ENCODE results near the gene ADGRL1. TPM values are rescaled to one million over a fixed set of nuclear protein-coding genes. Genes with fewer than 3 reads are reported as not detected.
"Not testable (repeated sequence)": the region's sequence is repeated elsewhere in the genome, so short reads cannot be mapped to it uniquely, and the experiment has no call there.

Gene ADGRL1
- total RNA-seq, 4 donors from 2014 or later: 0.76 to 3.5 (median 1.2) TPM

GRCh38 chr19:14196105-14196504 is 9.9 kb downstream of the ADGRL1 start:
- TF ChIP-seq CTCF (IDR thresholded peaks at IDR 0.05 in 4 of 5, conservative IDR thresholded peaks at IDR 0.05 in 1 of 5): peak; percentile 14 to 68 (median 57)
- peak; percentile 69 to 73 for ATAC-seq
- DNase-seq: peak; percentile 15 to 31
- in situ Hi-C loops (cut with MboI; ENCODE audit: low sequenced_read_pairs in 4 of 4) (loop anchor here in 1 of 4 donors (10.0 kb wide), 1 partner anchor 149 kb away; no protein-coding TSS in a partner anchor), intact Hi-C loops (cut with DNase I; ENCODE audit: low total_unique reads) (loop anchor here (5.0 kb wide), 1 partner anchor 49 kb away; no protein-coding TSS in a partner anchor)
- H3K36me3 ChIP-seq, H3K4me3 ChIP-seq, H3K9me3 ChIP-seq, H3K27me3 ChIP-seq, H3K27ac ChIP-seq, H3K4me1 ChIP-seq: not testable (repeated sequence)

DNA sequence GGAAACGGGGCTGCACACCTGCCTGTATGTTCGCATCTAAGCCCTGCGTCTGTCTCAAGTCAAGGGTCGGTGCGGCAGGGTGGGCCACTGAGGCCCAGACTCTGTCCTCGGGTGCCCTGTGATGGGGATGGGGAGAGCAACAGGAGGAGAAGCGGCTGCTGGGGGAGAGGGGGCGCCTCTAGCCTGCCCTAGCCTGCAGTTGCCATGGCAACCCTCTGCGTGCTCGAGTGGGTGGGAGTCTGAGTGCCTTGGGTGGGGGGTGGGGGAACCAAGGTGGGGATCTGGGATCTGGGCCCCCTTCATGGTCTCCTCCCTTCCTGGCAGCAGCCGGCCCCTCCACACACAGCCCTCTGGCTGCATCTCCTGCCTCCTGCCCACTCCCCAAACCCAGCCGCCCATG is 10.8 kb downstream of the ADGRL1 start:
- not testable (repeated sequence) for ATAC-seq, H3K4me1 ChIP-seq, H3K36me3 ChIP-seq, H3K4me3 ChIP-seq, H3K27me3 ChIP-seq, DNase-seq, H3K9me3 ChIP-seq, H3K27ac ChIP-seq
- intact Hi-C loops (cut with DNase I; ENCODE audit: low total_unique reads) (loop anchor here (5.0 kb wide), 1 partner anchor 48 kb away; no protein-coding TSS in a partner anchor), in situ Hi-C loops (cut with MboI; ENCODE audit: low sequenced_read_pairs in 4 of 4) (loop anchor here in 1 of 4 donors (10.0 kb wide), 1 partner anchor 150 kb away; no protein-coding TSS in a partner anchor)

GRCh38 chr19:14189415-14189814 is 16.6 kb downstream of the ADGRL1 start:
- DNase-seq: no peak
- no peak for ATAC-seq
- TF ChIP-seq POLR2A (IDR thresholded peaks at IDR 0.05) (no peak), CTCF (IDR thresholded peaks at IDR 0.05 in 4 of 5, conservative IDR thresholded peaks at IDR 0.05 in 1 of 5) (no peak)
- intact Hi-C loops (cut with DNase I; ENCODE audit: low total_unique reads): no loop called here
- no peak overlapping the region for H3K27ac ChIP-seq
- in situ Hi-C loops (cut with MboI; ENCODE audit: low sequenced_read_pairs in 4 of 4): no loop called here
- no peaks in the 10 kb centered on the region for H3K9me3 ChIP-seq
- no peak overlapping the region for H3K4me3 ChIP-seq
- H3K36me3 ChIP-seq: no peaks in the 10 kb centered on the region
- no peaks in the 10 kb centered on the region for H3K27me3 ChIP-seq
- H3K4me1 ChIP-seq: no peaks in the 10 kb centered on the region

- DNase-seq; H3K4me3 ChIP-seq; in situ Hi-C loops (cut with MboI; ENCODE audit: low sequenced_read_pairs in 4 of 4); H3K36me3 ChIP-seq; H3K27ac ChIP-seq; H3K9me3 ChIP-seq; intact Hi-C loops (cut with DNase I; ENCODE audit: low total_unique reads); H3K4me1 ChIP-seq; ATAC-seq; H3K27me3 ChIP-seq: not testable (repeated sequence)
These were observed 17.9 kb downstream of the ADGRL1 start for GRCh38 chr19:14188086-14188485.

DNA sequence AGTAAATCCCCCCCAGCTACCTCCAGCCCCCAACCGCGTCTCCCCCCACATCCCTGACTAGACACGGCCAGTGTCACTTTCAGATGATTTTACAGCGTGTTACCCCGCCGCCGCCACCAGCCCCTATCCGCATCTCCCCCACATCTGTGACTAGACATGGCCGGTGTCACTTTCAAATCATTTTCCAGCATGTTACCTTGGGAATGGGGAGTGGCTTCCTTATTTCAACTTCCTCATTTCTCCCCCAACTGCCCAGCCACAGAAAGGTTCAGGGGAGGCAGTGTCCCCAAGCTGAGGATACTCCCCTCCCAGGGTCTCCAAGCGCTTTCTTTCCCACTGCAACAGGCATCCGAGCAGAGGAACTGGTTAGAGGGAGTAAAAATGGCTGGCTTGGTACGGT is 18.4 kb downstream of the ADGRL1 start:
- H3K36me3 ChIP-seq: no peaks in the 10 kb centered on the region
- ATAC-seq: no peak
- TF ChIP-seq CTCF (IDR thresholded peaks at IDR 0.05 in 4 of 5, conservative IDR thresholded peaks at IDR 0.05 in 1 of 5) (no peak), POLR2A (IDR thresholded peaks at IDR 0.05) (no peak)
- no peaks in the 10 kb centered on the region for H3K9me3 ChIP-seq
- in situ Hi-C loops (cut with MboI; ENCODE audit: low sequenced_read_pairs in 4 of 4): no loop called here
- no peak overlapping the region for H3K27ac ChIP-seq
- H3K4me3 ChIP-seq: no peak overlapping the region
- no peaks in the 10 kb centered on the region for H3K27me3 ChIP-seq
- DNase-seq: no peak
- H3K4me1 ChIP-seq: no peaks in the 10 kb centered on the region
- intact Hi-C loops (cut with DNase I; ENCODE audit: low total_unique reads): no loop called here

- H3K36me3 ChIP-seq; in situ Hi-C loops (cut with MboI; ENCODE audit: low sequenced_read_pairs in 4 of 4); H3K9me3 ChIP-seq; H3K4me1 ChIP-seq; H3K27ac ChIP-seq; intact Hi-C loops (cut with DNase I; ENCODE audit: low total_unique reads); H3K4me3 ChIP-seq; ATAC-seq; DNase-seq; H3K27me3 ChIP-seq: not testable (repeated sequence)
These were observed 19.3 kb downstream of the ADGRL1 start for GRCh38 chr19:14186684-14187083.

DNA sequence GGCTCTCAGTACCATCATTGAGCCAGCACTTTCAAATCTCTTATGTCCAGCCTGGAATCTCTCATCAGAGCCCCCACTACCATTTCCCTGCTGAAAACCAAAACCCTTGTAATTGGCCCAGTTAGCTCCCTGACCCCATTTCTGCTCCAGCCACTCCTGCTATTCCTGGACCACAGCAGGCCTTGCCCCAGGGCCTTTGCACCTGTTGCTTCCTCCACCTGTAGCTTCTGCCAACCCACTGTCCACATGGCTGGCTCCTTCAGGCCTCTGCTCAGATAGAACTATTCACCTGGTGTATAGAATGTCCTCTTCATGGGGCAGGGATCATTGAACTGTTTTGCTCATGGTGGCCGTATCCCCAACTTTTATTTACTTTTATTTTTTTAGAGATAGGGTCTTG is 20.3 kb downstream of the ADGRL1 start:
- ATAC-seq; H3K4me1 ChIP-seq; H3K36me3 ChIP-seq; H3K9me3 ChIP-seq; DNase-seq; H3K27ac ChIP-seq; intact Hi-C loops (cut with DNase I; ENCODE audit: low total_unique reads); H3K4me3 ChIP-seq; H3K27me3 ChIP-seq; in situ Hi-C loops (cut with MboI; ENCODE audit: low sequenced_read_pairs in 4 of 4): not testable (repeated sequence)
